ENCODE data around the gene GPR171. TPM values are rescaled to one million over a fixed set of nuclear protein-coding genes. Genes with fewer than 3 reads are reported as not detected.

The GPR171 gene
- total RNA-seq, 4 donors from 2014 or later, result 0.59 to 2.7 (median 2.1) TPM

- H3K27me3 ChIP-seq, result no peaks in the 10 kb centered on the region
- intact Hi-C loops (cut with DNase I), result no loop called here
- no peaks in the 10 kb centered on the region for H3K36me3 ChIP-seq
- H3K27ac ChIP-seq, result no peak overlapping the region
- H3K4me3 ChIP-seq, result no peak overlapping the region
- 63 to 79% methylated on average over 4 of the region's 4 CpGs for WGBS, 2 donors
- TF ChIP-seq CTCF (IDR thresholded peaks at IDR 0.05) (no peak), POLR2A (IDR thresholded peaks at IDR 0.05) (no peak)
- no peak for DNase-seq
- no peaks in the 10 kb centered on the region for H3K4me1 ChIP-seq
- H3K9me3 ChIP-seq, result no peaks in the 10 kb centered on the region
Measured at GRCh38 chr3:151199554-151200438, 3.2 kb downstream of the GPR171 start.

DNA sequence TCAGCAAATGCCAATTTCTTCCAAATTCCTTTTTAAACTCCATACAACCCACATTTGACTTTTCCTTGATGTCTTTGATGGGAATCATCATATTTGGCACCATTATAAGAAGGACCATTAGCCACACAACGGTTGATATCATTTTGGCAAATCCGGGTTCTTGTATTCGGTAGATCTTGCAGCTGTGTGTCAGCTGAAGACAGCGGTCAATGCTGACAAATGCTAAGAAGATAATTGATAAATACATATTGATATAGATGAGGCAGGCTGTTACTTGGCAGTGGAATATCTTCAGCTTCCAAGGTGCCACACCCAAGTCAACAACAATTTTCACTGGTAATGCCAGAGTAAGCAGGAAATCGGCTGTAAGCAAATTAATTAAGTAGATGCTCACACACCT, 4.2 kb downstream of the GPR171 start:
- H3K27me3 ChIP-seq, result no peaks in the 10 kb centered on the region
- H3K36me3 ChIP-seq, result no peaks in the 10 kb centered on the region
- 83 to 84% methylated on average over 5 of the region's 5 CpGs for WGBS, 2 donors
- no peaks in the 10 kb centered on the region for H3K4me1 ChIP-seq
- H3K9me3 ChIP-seq, result no peaks in the 10 kb centered on the region
- H3K4me3 ChIP-seq, result no peak overlapping the region
- H3K27ac ChIP-seq, result no peak overlapping the region
- DNase-seq, result no peak
- intact Hi-C loops (cut with DNase I), result no loop called here
- TF ChIP-seq CTCF (IDR thresholded peaks at IDR 0.05) (no peak), POLR2A (IDR thresholded peaks at IDR 0.05) (no peak)

DNA sequence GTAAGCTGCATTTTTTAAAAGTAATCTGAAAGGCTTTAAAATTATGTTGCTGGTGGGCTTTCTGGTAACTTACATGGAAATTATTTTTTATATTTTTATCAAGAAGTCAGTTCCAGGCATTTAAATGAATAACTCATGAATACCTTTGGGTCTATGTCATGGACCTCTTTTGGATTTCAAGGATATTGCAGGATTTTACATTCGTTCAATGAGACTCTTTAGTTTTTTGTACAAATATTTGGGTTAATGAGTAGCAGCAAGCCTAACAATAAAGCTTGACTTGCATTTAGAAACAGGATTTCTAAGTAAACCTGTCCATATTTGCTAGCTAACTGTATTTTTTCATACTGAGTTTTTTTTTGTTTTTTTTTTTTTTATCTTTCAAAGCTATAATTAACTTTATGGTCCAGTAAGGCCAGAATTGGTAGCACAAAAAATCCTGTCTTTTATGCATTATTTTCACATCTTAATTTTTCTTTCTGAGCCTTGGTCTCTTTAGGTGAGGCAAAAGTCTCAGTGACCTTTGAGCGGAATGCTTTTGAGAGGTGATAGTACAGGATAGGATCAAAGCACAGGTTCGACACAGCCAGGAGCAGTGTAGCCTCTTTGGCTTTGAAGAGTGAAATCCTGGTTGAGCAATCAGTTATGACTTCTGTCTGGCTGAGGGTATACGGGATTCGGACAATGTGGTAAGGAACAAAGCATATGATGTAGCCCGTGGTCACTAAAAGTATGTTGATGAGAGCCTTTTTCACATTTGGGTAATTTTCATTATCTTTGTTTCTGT, 4.8 kb downstream of the GPR171 start:
- DNase-seq, result no peak
- Histone ChIP-seq H3K27me3 (no peaks in the 10 kb centered on the region), H3K4me3 (no peak overlapping the region), H3K27ac (no peak overlapping the region), H3K4me1 (no peaks in the 10 kb centered on the region), H3K36me3 (no peaks in the 10 kb centered on the region), H3K9me3 (no peaks in the 10 kb centered on the region)
- intact Hi-C loops (cut with DNase I), result no loop called here
- TF ChIP-seq CTCF (IDR thresholded peaks at IDR 0.05) (no peak), POLR2A (IDR thresholded peaks at IDR 0.05) (no peak)
- 81 to 88% methylated on average over 6 of the region's 6 CpGs for WGBS, 2 donors

DNA sequence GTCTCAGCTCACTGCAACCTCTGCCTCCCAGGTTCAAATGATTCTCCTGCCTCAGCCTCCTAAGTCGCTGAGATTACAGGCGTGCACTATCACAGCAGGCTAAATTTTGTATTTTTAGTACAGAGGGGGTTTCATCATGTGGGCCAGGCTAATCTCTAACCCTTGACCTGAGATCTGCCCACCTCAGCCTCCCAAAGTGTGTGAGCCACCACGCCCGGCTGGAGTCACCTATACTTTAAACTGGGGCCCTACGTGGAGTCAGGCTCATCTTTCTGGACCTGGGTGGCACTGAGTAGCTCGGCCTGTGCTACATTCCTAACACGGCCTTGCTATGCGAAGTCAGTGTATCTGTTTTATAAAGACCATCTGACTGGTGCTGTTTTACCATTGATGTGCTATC, 5.8 kb downstream of the GPR171 start:
- no peak for TF ChIP-seq POLR2A (IDR thresholded peaks at IDR 0.05)
- TF ChIP-seq CTCF (IDR thresholded peaks at IDR 0.05), result no peak
- H3K4me3 ChIP-seq, result no peak overlapping the region
- no peaks in the 10 kb centered on the region for H3K4me1 ChIP-seq
- no peaks in the 10 kb centered on the region for H3K27me3 ChIP-seq
- DNase-seq, result no peak
- no peak overlapping the region for H3K27ac ChIP-seq
- H3K9me3 ChIP-seq, result no peaks in the 10 kb centered on the region
- intact Hi-C loops (cut with DNase I), result no loop called here
- 98% methylated on average over 5 to 8 of the region's 8 CpGs for WGBS, 2 donors
- no peaks in the 10 kb centered on the region for H3K36me3 ChIP-seq

GRCh38 chr3:151196434-151196833, 6.6 kb downstream of the GPR171 start:
- TF ChIP-seq CTCF (IDR thresholded peaks at IDR 0.05) (no peak), POLR2A (IDR thresholded peaks at IDR 0.05) (no peak)
- DNase-seq, result no peak
- Histone ChIP-seq H3K9me3 (no peaks in the 10 kb centered on the region), H3K27me3 (no peaks in the 10 kb centered on the region), H3K4me1 (no peaks in the 10 kb centered on the region), H3K4me3 (no peak overlapping the region), H3K36me3 (no peaks in the 10 kb centered on the region), H3K27ac (no peak overlapping the region)
- intact Hi-C loops (cut with DNase I), result no loop called here

All from esophagus squamous epithelium (tissue), 5 donors.